ENCODE measurements around the gene PF4V1.

DNA sequence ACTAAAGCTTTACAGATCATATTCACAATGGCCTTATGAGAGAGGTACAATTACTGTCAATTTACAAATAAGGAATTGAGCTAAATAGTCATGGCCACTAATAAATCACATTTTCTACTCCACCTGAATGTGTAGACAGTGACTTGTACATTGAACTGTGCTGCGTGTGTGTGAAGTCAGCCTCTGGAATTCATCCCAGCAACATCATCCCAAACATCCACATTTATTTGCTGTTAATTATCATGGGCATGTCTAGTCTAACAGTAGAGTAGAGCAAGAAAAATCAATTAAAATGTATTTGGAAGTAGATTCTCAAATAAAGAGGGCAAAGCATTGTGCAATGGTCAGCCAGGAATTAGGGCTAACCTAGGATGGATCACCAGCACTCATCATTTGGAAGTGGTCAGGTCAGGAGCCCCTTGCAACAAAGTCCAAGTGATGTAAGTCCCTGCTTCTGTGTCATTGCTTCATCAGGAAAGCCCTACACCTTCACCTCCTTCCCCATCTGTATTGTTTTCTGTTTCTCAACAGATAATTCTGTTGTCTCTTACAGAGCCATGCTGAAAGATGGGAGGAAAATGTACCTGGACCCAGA, 4.8 kb upstream of the PF4V1 start:
- TF ChIP-seq ELK1 (IDR thresholded peaks at IDR 0.05; ENCODE audit: low read depth, low read length) (no peak), ZC3H11A (IDR thresholded peaks at IDR 0.05) (no peak)

Data from A549 (cell line).